H1 (cell line): ENCODE results near the gene ZNF213. TPM values are rescaled to one million over a fixed set of nuclear protein-coding genes. Genes with fewer than 3 reads are reported as not detected.
A peak's percentile ranks its signal among the peaks of the same experiment; 100 is the strongest.

Experiments used
- CEBPB ChIP-seq: IDR thresholded peaks from 2 replicates; pipeline ENCODE4 v1.6.1; 2012; ENCODE audit warnings: low read depth, low read length
- CHD1 ChIP-seq: IDR thresholded peaks from 2 replicates; pipeline ENCODE4 v1.6.1; 2012; ENCODE audit warnings: low read depth, low read length, improper control_type of control experiment
- CREB1 ChIP-seq: IDR thresholded peaks from 2 replicates; pipeline ENCODE4 v1.6.1; 2012; ENCODE audit warnings: inconsistent platforms
- FOSL1 ChIP-seq: IDR thresholded peaks from 2 replicates; pipeline ENCODE4 v1.6.1; 2011; ENCODE audit warnings: mild to moderate bottlenecking, low read depth, low read length, moderate library complexity; ENCODE audit not compliant: insufficient read depth
- GABPA ChIP-seq: IDR thresholded peaks from 2 replicates; pipeline ENCODE4 v1.6.1; 2011; ENCODE audit warnings: mild to moderate bottlenecking, low read length, moderate library complexity, borderline replicate concordance; ENCODE audit not compliant: insufficient read depth
- HDAC2 ChIP-seq, 2 experiments: fragments of 300-600 bp in 1 of 2; sonication (generic) in 1 of 2; IDR thresholded peaks; 2 replicates each; pipeline ENCODE4 v1.6.1; 2011 to 2012; ENCODE audit warnings: low read depth in 2 of 2, low read length in 2 of 2, mild to moderate bottlenecking in 2 of 2, moderate library complexity in 2 of 2, borderline replicate concordance in 1 of 2, inconsistent platforms in 1 of 2
- KDM4A ChIP-seq: IDR thresholded peaks from one replicate; pipeline ENCODE4 v1.7.1; 2012; ENCODE audit warnings: low read depth, mild to moderate bottlenecking, moderate library complexity, low read length, inconsistent platforms; ENCODE audit not compliant: severe bottlenecking
- NRF1 ChIP-seq: IDR thresholded peaks from 2 replicates; pipeline ENCODE4 v1.6.1; 2011; ENCODE audit warnings: mild to moderate bottlenecking, low read depth, low read length, improper control_type of control experiment
- POLR2A ChIP-seq, 2 experiments: IDR thresholded peaks; 1 replicate in 1 of 2; 2 replicates in 1 of 2; pipeline ENCODE4 v1.6.1; 2011; ENCODE audit warnings: low read depth in 2 of 2, low read length in 2 of 2, mild to moderate bottlenecking in 2 of 2; ENCODE audit errors: control extremely low read depth in 1 of 2
- RBBP5 ChIP-seq: IDR thresholded peaks from 2 replicates; pipeline ENCODE4 v1.7.1; 2012; ENCODE audit warnings: low read depth, mild to moderate bottlenecking, inconsistent platforms, low read length, moderate library complexity, borderline replicate concordance
- SAP30 ChIP-seq: fragments of 300-600 bp; sonication (generic); IDR thresholded peaks from 2 replicates; pipeline ENCODE4 v1.7.1; 2012; ENCODE audit warnings: low read length, moderate library complexity, mild to moderate bottlenecking, inconsistent platforms; ENCODE audit not compliant: insufficient read depth, insufficient replicate concordance
- SP2 ChIP-seq: IDR thresholded peaks from 2 replicates; pipeline ENCODE4 v1.6.1; 2012; ENCODE audit warnings: mild to moderate bottlenecking, low read length, inconsistent platforms
- SP4 ChIP-seq: IDR thresholded peaks from 2 replicates; pipeline ENCODE4 v1.6.1; 2012; ENCODE audit warnings: low read length, inconsistent platforms
- SUZ12 ChIP-seq: fragments of 200-600 bp; sonication (generic); IDR thresholded peaks from 2 replicates; pipeline ENCODE4 v1.6.1; 2012; ENCODE audit warnings: mild to moderate bottlenecking, inconsistent platforms, low read length, moderate library complexity, mixed read lengths
- TBP ChIP-seq: IDR thresholded peaks from 2 replicates; pipeline ENCODE4 v1.6.1; 2011; ENCODE audit warnings: low read depth, low read length, improper control_type of control experiment
- USF2 ChIP-seq: IDR thresholded peaks from 2 replicates; pipeline ENCODE4 v1.6.1; 2011; ENCODE audit warnings: low read length, improper control_type of control experiment
- polyA plus RNA-seq, 7 experiments: library from polyadenylated mRNA; depleted of rRNA in 3 of 7; stranded (reverse) in 5 of 7; unstranded in 2 of 7; fragments of >200 nt in 5 of 7; fragments of 200-250 nt in 2 of 7; gene quantifications; 1 replicate in 5 of 7; 2 replicates in 1 of 7; 4 replicates in 1 of 7; pipeline versions ENCODE4 v1.2.1 to v1.2.3, GENCODE V29; 2011 to 2013; ENCODE audit warnings: missing spikeins in 2 of 7, mixed read lengths in 2 of 7
- total RNA-seq: library from RNA; stranded (reverse); fragmentation: NEBNext Ultra II Directional; extraction: Animal tissue kit (Norgen Biotek cat#: 25700); gene quantifications from 2 replicates; pipeline ENCODE4 v1.2.1, GENCODE V29; 2021

The ZNF213 gene
- total and polyA plus RNA-seq, 2 of the 8 experiments (the other 6 are each of a cell fraction or from before 2014, with no cell fraction given): 1.6 to 6.9 TPM

- TF ChIP-seq SUZ12 (no peak), POLR2A (IDR thresholded peaks at IDR 0.05; ENCODE audit: control extremely low read depth in 1 of 2, low read depth in 2 of 2, low read length in 2 of 2) (peak in 1 of 2 experiments; percentile 92; a peak in 2 of 3 replicates), CREB1 (peak; percentile 93), NRF1 (no peak), CHD1 (no peak), RBBP5 (peak; percentile 55; the same call in 1 of the 2 replicates), CEBPB (no peak), SP4 (no peak; the same call in 1 of the 2 replicates), USF2 (no peak), GABPA (peak; percentile 82; the same call in 1 of the 2 replicates), FOSL1 (no peak), KDM4A (peak; percentile 24), SAP30 (no peak), SP2 (peak; percentile 40; the same call in 1 of the 2 replicates), TBP (peak; percentile 71; the same call in 1 of the 2 replicates), HDAC2 (IDR thresholded peaks at IDR 0.05; ENCODE audit: borderline replicate concordance in 1 of 2, low read depth in 2 of 2, low read length in 2 of 2) (no peak)
These were observed at the start of gene ZNF213 (continued) for GRCh38 chr16:3134338-3135125.
